Nephron progenitor cell (in vitro differentiated cells): Measurements from ENCODE around the gene FAM3B.

Experiments used
- DNase-seq: peaks from one replicate; pipeline ENCODE4 v3.0.0; 2021
- H3K27ac Mint-ChIP-seq: 2 replicates; pipeline ENCODE4 v1.8.0; 2021; ENCODE audit warnings: mild to moderate bottlenecking, moderate library complexity, mixed read lengths
- H3K27me3 Mint-ChIP-seq: 2 replicates; pipeline ENCODE4 v1.8.0; 2021; ENCODE audit warnings: mild to moderate bottlenecking, low read depth, mixed read lengths; ENCODE audit not compliant: poor library complexity
- H3K36me3 Mint-ChIP-seq: 2 replicates; pipeline ENCODE4 v1.8.0; 2021; ENCODE audit warnings: low read depth, mixed read lengths
- H3K4me1 Mint-ChIP-seq: 2 replicates; pipeline ENCODE4 v1.8.0; 2021; ENCODE audit warnings: mixed read lengths
- H3K4me3 Mint-ChIP-seq: 2 replicates; pipeline ENCODE4 v1.8.0; 2021; ENCODE audit warnings: mild to moderate bottlenecking, moderate library complexity, mixed read lengths
- H3K9me3 Mint-ChIP-seq: 2 replicates; pipeline ENCODE4 v1.8.0; 2021; ENCODE audit warnings: mild to moderate bottlenecking, moderate library complexity, mixed read lengths
- CTCF ChIP-seq: fragments of 200-600 bp; sonication (generic); IDR thresholded peaks from 2 replicates; pipeline ENCODE4 v1.5.0; 2021; ENCODE audit warnings: antibody characterized with exemption

FAM3B gene

GRCh38 chr21:41360072-41360821 is 43.6 kb downstream of the FAM3B start:
- peaks cover 14% of the 10 kb centered on the region for H3K27me3 Mint-ChIP-seq
- H3K36me3 Mint-ChIP-seq = no peaks in the 10 kb centered on the region
- no peak for DNase-seq
- peaks cover 11% of the 10 kb centered on the region for H3K4me1 Mint-ChIP-seq
- no peaks in the 10 kb centered on the region for H3K9me3 Mint-ChIP-seq
- no peak overlapping the region for H3K4me3 Mint-ChIP-seq
- no peak for TF ChIP-seq CTCF
- no peak overlapping the region for H3K27ac Mint-ChIP-seq

- TF ChIP-seq CTCF = no peak
- no peak for DNase-seq
These were observed 44.6 kb downstream of the FAM3B start for GRCh38 chr21:41361053-41361785.

GRCh38 chr21:41361786-41362604 is 45.4 kb downstream of the FAM3B start, which contains the start of gene MX2:
Gene MX2, plus strand, starts transcription at chr21:41362027. Its CDS starts 14,880 bp downstream, at chr21:41376907.
- no peak within 1 kb of the TSS for H3K27ac Mint-ChIP-seq
- DNase-seq = no peak
- no peaks in the 10 kb centered on the region for H3K9me3 Mint-ChIP-seq
- H3K27me3 Mint-ChIP-seq = peaks cover 19% of the 10 kb centered on the region
- H3K36me3 Mint-ChIP-seq = no peaks in the 10 kb centered on the region
- H3K4me3 Mint-ChIP-seq = no peak within 1 kb of the TSS
- H3K4me1 Mint-ChIP-seq = peaks cover 17% of the 10 kb centered on the region
- no peak for TF ChIP-seq CTCF

More at GRCh38 chr21:41361053-41361785, 44.6 kb downstream of the FAM3B start:
- no peaks in the 10 kb centered on the region for H3K36me3 Mint-ChIP-seq
- peaks cover 19% of the 10 kb centered on the region for H3K27me3 Mint-ChIP-seq
- no peaks in the 10 kb centered on the region for H3K9me3 Mint-ChIP-seq
- H3K27ac Mint-ChIP-seq = no peak overlapping the region
- H3K4me1 Mint-ChIP-seq = peaks cover 11% of the 10 kb centered on the region
- H3K4me3 Mint-ChIP-seq = no peak overlapping the region

GRCh38 chr21:41362605-41363369 is 46.2 kb downstream of the FAM3B start:
- DNase-seq = no peak
- Mint-ChIP-seq H3K36me3 (no peaks in the 10 kb centered on the region), H3K9me3 (no peaks in the 10 kb centered on the region), H3K4me1 (peaks cover 17% of the 10 kb centered on the region), H3K27ac (no peak overlapping the region), H3K27me3 (peaks cover 19% of the 10 kb centered on the region), H3K4me3 (no peak overlapping the region)
- no peak for TF ChIP-seq CTCF
